Caki2 (cell line): ENCODE data around the gene CNNM2. TPM values are rescaled to one million over a fixed set of nuclear protein-coding genes. Genes with fewer than 3 reads are reported as not detected.
"Not testable (repeated sequence)": the region's sequence is repeated elsewhere in the genome, so short reads cannot be mapped to it uniquely, and the experiment has no call there.

Experiments
- DNase-seq: peaks from one replicate; pipeline ENCODE4 v3.0.0-alpha.2; 2015; ENCODE audit warnings: low read depth
- in situ Hi-C: cut with HindIII; loops from 2 replicates; pipeline ENCODE4 v1.10.0; 2016; ENCODE audit warnings: low sequenced_read_pairs, low pct_unique_long_range_greater_than_20kb, mixed read lengths
- total RNA-seq: library from RNA; depleted of rRNA; stranded (reverse); fragments of >200 nt; shearing (Covaris generic); gene quantifications from 2 replicates; pipeline ENCODE4 v1.2.3, GENCODE V29; 2014; ENCODE audit warnings: low replicate concordance

Gene CNNM2
- total RNA-seq, 1 experiment from 2014 or later = 4.0 TPM

DNA sequence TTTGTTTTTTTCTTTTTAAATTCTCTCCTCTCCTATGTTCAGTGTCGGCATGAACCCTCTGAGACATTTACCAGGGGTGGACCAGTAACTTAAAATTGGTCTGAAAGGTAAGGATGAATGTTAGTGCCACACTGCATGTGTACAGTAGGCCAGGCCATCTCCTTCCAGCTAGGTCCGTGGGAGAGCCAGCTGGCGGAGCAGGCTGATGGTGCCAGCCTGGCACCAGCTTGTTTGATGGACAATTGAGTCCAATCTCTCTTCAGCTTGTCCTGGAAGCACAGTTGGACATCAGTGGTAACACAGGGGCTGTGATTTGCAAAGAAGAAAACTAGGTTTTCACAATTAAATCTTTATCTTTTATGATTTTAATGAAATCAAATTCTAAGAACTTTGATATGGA is 136.5 kb downstream of the CNNM2 start:
- DNase-seq = no peak
- in situ Hi-C loops = no loop called here

DNA sequence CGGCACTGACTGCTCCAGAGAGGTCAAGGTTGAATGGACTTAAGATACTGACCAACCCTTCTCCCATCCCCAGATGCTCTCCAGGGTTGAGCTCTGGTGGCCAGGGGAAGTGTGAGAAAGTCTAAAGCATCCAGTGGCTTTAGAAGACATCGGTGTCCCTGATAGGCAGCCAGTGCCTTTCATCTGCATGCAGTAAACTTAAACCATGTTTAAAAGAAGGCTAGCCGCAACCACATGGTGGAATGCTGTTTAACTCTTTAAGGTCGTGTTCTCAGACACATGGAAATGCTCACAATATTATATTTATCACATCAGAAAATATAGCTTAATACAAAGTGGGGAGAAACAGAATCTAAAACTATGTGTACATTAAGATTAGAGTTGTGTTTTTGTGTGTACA is 137.0 kb downstream of the CNNM2 start:
- in situ Hi-C loops = no loop called here
- no peak for DNase-seq

GRCh38 chr10:103058034-103058433 is 139.9 kb downstream of the CNNM2 start:
- no peak for DNase-seq
- in situ Hi-C loops = no loop called here

DNA sequence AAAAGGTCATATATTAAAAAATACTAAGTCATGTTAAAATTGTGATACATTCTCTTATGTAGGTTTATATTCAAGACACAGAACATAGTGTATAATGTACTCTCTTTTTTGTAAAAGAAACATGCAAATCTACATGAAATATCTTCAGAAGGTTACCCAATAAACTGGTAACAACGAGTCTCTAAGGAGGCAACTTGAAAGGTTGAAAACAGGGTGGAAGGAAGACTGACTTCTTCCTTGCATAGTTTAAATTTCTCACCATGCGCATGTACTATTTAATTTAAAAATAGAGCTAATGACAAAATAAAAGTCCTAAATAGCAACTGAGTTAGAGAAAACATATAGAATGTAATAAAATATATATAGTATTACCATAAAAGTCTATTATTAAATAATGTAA is 142.5 kb downstream of the CNNM2 start:
- in situ Hi-C loops = no loop called here

GRCh38 chr10:103062854-103063590 is 144.9 kb downstream of the CNNM2 start:
- DNase-seq = no peak
- in situ Hi-C loops = no loop called here

More for the DNA sequence above, 142.5 kb downstream of the CNNM2 start:
- no peak for DNase-seq

- in situ Hi-C loops = no loop called here
These were observed 146.9 kb downstream of the CNNM2 start for GRCh38 chr10:103064956-103065355.

DNA sequence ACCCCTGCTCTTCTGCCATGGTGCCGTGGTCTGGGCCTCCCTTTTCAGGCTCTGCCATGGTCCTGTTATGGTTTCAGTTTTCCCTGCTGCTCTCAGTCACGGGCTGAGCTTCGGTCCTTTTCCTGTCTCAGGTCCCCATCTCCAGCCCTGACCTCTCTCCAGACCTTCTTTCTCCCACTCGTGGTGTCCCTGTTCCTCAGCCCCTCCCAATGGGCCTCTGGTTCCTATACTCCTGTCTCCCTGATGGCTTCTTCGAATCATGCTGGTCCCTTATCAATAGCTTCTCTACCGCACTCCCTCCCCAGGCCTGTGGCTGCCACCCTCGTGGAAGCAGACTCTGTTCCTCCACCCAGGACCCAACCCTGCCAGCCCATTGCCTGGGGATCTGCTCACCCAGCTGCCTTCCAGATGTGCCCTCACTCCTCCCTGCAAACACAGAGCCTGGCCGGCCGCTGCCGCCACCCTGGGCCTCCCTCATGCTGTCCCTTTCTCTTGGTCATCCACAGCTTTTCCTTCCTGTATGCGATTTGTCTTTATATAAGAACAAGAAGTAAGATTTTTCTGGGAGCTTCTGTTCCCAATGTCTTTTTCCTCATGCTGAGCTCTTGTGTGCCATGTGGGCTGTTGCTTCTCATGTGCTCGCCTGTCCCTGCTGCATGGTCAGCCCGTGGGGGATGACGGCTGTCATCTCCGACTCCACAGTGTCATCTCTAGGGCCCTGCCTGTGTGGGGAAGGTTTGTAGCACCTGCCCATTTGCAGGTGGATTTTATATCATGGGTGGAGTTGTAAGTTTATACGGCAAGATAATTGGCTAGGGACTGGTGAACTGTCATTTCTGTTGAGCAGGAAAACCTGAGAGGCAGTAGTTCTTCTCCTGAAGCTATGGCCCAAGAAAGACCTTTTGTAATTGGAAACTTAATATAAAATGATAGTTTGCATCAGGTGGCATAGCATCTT is 148.3 kb downstream of the CNNM2 start:
- DNase-seq = no peak
- in situ Hi-C loops = no loop called here

More at GRCh38 chr10:103064956-103065355, 146.9 kb downstream of the CNNM2 start:
- no peak for DNase-seq

- DNase-seq, in situ Hi-C loops: not testable (repeated sequence)
These were observed 149.0 kb downstream of the CNNM2 start for GRCh38 chr10:103067099-103067477.

DNA sequence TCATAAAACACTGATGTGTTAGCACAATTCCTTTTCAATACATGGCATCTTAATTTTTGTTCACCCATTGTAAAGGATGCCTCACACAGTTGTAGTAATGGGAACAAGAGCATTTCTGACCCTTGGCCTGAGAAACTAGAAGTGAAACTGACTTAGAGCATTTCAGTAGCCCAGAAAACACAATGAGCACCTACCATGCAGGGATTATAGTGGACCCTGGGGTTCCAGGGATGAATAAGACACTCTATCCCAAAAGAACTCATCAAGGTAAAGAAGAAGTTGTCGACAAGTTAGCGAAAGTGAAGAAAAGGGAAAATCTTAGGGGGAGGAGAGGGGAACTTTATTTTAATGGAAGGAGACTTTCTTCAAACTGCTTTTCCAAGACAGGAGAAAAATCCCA is 149.4 kb downstream of the CNNM2 start:
- in situ Hi-C loops = no loop called here
- DNase-seq = no peak

GRCh38 chr10:103067956-103068355 is 149.9 kb downstream of the CNNM2 start:
- in situ Hi-C loops = no loop called here
- DNase-seq = no peak

DNA sequence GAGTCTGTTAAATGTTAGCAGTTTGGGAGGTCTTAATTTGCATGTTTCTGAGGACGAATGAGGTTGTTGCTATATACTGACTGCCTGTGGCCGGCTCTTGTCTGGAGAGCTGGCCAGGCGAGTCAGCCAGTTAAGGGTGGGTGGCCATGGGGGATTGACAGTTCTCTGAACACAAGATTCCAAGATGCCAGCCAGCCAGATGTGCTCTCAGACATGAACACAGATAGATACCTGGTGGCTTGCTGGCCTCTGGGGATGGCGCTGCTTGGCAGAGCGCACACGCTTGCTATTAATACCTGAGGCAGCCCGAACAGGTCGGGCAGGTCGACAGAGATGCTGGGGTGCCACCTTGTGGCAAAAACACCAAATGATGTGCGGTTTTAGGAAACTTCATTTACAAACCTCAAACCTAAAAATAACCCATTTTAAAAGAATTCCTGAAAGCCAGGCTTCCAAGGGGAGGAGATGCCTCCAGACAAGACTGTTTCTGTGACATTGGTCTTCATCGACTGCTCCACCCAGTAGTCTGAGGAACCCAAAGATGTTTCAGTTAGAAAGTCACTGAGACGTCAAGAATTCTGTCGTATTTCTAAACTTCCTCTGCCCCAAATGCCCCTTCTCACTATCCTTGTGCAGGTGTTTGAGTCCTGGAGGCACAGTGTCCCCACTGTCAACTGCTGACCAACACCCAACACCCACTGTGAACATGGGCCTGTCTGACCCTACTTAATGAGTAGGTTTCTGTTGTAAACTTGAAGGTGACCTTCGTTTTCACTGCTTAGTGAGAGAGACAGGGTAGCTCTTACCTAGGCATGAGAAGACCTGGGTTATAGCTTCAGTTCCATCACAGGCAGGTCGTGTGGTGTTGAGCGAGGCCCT is 151.6 kb downstream of the CNNM2 start:
- in situ Hi-C loops = no loop called here

DNA sequence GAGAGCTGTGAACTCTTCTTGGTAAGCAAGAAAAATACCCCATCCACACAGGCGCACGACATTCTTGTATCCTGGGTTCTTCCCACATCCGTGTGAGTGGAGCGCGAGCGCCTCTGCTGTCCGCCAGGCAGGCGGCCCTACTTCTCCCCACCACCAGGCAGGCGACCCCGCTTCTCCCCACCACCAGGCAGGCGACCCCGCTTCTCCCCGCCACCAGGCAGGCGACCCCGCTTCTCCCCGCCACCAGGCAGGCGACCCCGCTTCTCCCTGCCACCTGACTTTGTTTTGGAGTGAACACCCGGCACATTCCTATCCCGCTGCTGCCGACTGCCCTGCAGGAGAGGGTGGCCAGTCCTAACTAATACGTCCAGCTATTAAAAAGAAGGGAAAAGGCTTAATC is 154.2 kb downstream of the CNNM2 start:
- DNase-seq = no peak
- in situ Hi-C loops = no loop called here

More for the DNA sequence above, 151.6 kb downstream of the CNNM2 start:
- DNase-seq = peak; percentile 43

DNA sequence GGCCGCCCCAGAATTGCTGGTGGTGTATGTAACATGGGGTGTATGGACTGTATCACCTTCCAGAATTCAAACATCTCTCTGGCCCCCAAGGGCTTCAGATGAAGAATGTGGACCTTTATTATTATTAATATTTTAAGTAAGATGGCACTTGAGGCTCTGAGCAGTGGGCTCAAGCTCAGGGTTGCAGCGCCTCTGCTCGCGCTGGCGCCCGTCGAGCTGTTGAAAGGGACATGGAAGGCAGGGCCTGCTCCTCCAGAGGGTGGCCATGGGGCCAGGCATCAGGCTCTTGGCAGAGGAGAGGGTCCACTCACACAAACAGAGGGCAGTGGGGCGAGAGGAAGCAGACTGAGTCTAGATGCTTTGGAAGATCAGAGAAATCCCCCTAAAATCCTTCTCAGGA is 154.8 kb downstream of the CNNM2 start:
- in situ Hi-C loops = no loop called here
- no peak for DNase-seq

GRCh38 chr10:103077020-103077419 is 158.9 kb downstream of the CNNM2 start:
- in situ Hi-C loops = no loop called here

GRCh38 chr10:103077491-103078308 is 159.6 kb downstream of the CNNM2 start:
- no peak for DNase-seq
- in situ Hi-C loops = no loop called here

More at GRCh38 chr10:103077020-103077419, 158.9 kb downstream of the CNNM2 start:
- no peak for DNase-seq

GRCh38 chr10:103078309-103078615 is 160.2 kb downstream of the CNNM2 start:
- in situ Hi-C loops = no loop called here

GRCh38 chr10:103078676-103079075 is 160.6 kb downstream of the CNNM2 start:
- DNase-seq = no peak
- in situ Hi-C loops = no loop called here

More at GRCh38 chr10:103078309-103078615, 160.2 kb downstream of the CNNM2 start:
- DNase-seq = no peak

DNA sequence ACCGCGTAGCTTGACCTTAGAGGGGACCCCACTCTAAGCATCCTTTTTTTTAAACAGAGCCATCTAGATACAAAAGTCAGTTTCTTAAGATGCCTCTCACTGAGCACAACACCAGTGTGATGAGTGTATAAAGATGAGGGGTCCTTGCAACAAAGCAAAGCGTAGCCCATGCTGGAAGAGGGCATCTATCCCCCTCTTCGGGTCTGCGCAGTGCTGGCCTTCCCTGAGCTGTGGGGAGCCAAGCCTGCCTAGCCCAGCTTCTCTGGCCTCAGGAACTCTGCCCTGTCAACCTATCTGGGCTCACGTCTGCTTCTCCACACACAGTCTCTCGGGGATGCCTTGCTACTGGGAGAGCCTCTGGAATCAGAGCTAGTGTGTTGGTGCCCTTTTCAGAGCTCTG is 161.0 kb downstream of the CNNM2 start:
- no peak for DNase-seq
- in situ Hi-C loops = no loop called here
